HCT116 (cell line): ENCODE measurements around the gene NOC3L. TPM values are rescaled to one million over a fixed set of nuclear protein-coding genes. Genes with fewer than 3 reads are reported as not detected.

ENCODE experiments used
- ATAC-seq: fragments of 200-7000 bp; cut with Tn5 transposase; 2 replicates; pipeline ENCODE4 v1.9.1; 2020; ENCODE audit warnings: mild to moderate bottlenecking, moderate library complexity
- BruUV-seq: library from RNA; stranded (reverse); fragments of 400-500 nt; replicated peaks from 2 replicates; lab custom pipeline; 2021; lab: Mats Ljungman, UMichigan
- CTCF ChIA-PET: fragments of 300-600 bp; sonication (Branson Sonifier 250); formaldehyde crosslinking; loops from one replicate; lab custom pipeline; 2021; ENCODE audit warnings: antibody characterized with exemption; lab: Charles Lee
- POLR2A ChIA-PET: fragments of 300-600, 350-600 bp; sonication (Branson Sonifier 250); formaldehyde crosslinking; loops from one replicate; lab custom pipeline; 2021; ENCODE audit warnings: antibody characterized with exemption; lab: Charles Lee
- RAD21 ChIA-PET, 2 experiments: fragments of 300-600 bp; sonication (Branson Sonifier 250); formaldehyde crosslinking; loops; one replicate each; lab custom pipeline; 2023; ENCODE audit warnings: low total read pairs in 2 of 2; ENCODE audit not compliant: uncharacterized antibody in 2 of 2, unreplicated experiment in 2 of 2, low non-redundant PET in 1 of 2; lab: Charles Lee
- DNase-seq: peaks from one replicate; pipeline ENCODE4 v3.0.0-alpha.2; 2010; ENCODE audit warnings: low read depth, low spot score
- H2AFZ ChIP-seq: fragments of 200-600 bp; shearing (Covaris generic), sonication (generic); 2 replicates; pipeline ENCODE4 v1.6.1; 2017; ENCODE audit warnings: low read depth, mixed run types, mixed read lengths, antibody characterized with exemption, low read length; ENCODE audit not compliant: poor library complexity, severe bottlenecking
- H3K27ac ChIP-seq: 2 replicates; pipeline ENCODE4 v1.5.1; 2012; ENCODE audit warnings: low read depth, low read length
- H3K27me3 ChIP-seq: fragments of 200-600 bp; sonication (generic); 2 replicates; pipeline ENCODE4 v1.6.1; 2016; ENCODE audit warnings: mixed run types, low read length, mixed read lengths; ENCODE audit not compliant: insufficient read depth
- H3K36me3 ChIP-seq, 2 experiments: fragments of 200-500 bp in 1 of 2; fragments of 200-600 bp in 1 of 2; sonication (Bioruptor generic) in 1 of 2; sonication (generic) in 1 of 2; 2 replicates each; pipeline versions ENCODE4 v1.5.1 to v1.6.1; 2014 to 2016; ENCODE audit warnings: low read length in 2 of 2, inconsistent platforms in 1 of 2, mixed read lengths in 1 of 2, mixed run types in 1 of 2; ENCODE audit not compliant: insufficient read depth in 2 of 2, control insufficient read depth in 1 of 2
- H3K4me1 ChIP-seq, 2 experiments: fragments of 200-600 bp in 1 of 2; sonication (generic) in 1 of 2; 2 replicates each; pipeline versions ENCODE4 v1.5.1 to v1.6.1; 2012 to 2017; ENCODE audit warnings: low read length in 2 of 2, inconsistent platforms in 1 of 2, mild to moderate bottlenecking in 1 of 2, mixed read lengths in 1 of 2, mixed run types in 1 of 2, moderate library complexity in 1 of 2; ENCODE audit not compliant: insufficient read depth in 2 of 2, control insufficient read depth in 1 of 2
- H3K4me2 ChIP-seq: fragments of 200-600 bp; sonication (generic); 2 replicates; pipeline ENCODE4 v1.6.1; 2017; ENCODE audit warnings: mixed run types, low read length, mixed read lengths
- H3K4me3 ChIP-seq, 2 experiments: fragments of 200-600 bp in 1 of 2; sonication (generic) in 1 of 2; replicated peaks in 1 of 2; 2 replicates each; pipeline ENCODE4 v1.5.1; 2011 to 2016; ENCODE audit warnings: low read length in 2 of 2, control low read depth in 1 of 2, low read depth in 1 of 2, mild to moderate bottlenecking in 1 of 2, mixed read lengths in 1 of 2, mixed run types in 1 of 2
- H3K79me2 ChIP-seq: fragments of 200-600 bp; sonication (generic); 2 replicates; pipeline ENCODE4 v1.6.1; 2017; ENCODE audit warnings: mild to moderate bottlenecking, mixed run types, low read length, moderate library complexity, mixed read lengths; ENCODE audit not compliant: insufficient read depth
- H3K9ac ChIP-seq: fragments of 200-600 bp; sonication (generic); 2 replicates; pipeline ENCODE4 v1.6.1; 2016; ENCODE audit warnings: low read length, mixed read lengths
- H3K9me2 ChIP-seq: fragments of 200-600 bp; sonication (generic), shearing (Covaris generic); 2 replicates; pipeline ENCODE4 v1.6.1; 2017; ENCODE audit warnings: mixed run types, mild to moderate bottlenecking, moderate library complexity; ENCODE audit not compliant: insufficient read depth
- H3K9me3 ChIP-seq, 2 experiments: fragments of 200-500 bp in 1 of 2; fragments of 200-600 bp in 1 of 2; sonication (Bioruptor generic) in 1 of 2; sonication (generic) in 1 of 2; 2 replicates each; pipeline ENCODE4 v1.6.1; 2014 to 2017; ENCODE audit warnings: low read length in 2 of 2, mixed read lengths in 2 of 2, inconsistent platforms in 1 of 2, low read depth in 1 of 2, mild to moderate bottlenecking in 1 of 2, mixed run types in 1 of 2, moderate library complexity in 1 of 2; ENCODE audit not compliant: control insufficient read depth in 1 of 2, insufficient read depth in 1 of 2
- H4K20me1 ChIP-seq: fragments of 200-600 bp; sonication (generic), shearing (Covaris generic); 2 replicates; pipeline ENCODE4 v1.6.1; 2017; ENCODE audit warnings: mixed run types, mild to moderate bottlenecking, moderate library complexity; ENCODE audit not compliant: insufficient read depth
- ATF3 ChIP-seq: IDR thresholded peaks from 2 replicates; pipeline ENCODE4 v1.6.1; 2012
- ELF1 ChIP-seq: IDR thresholded peaks from 2 replicates; pipeline ENCODE4 v1.6.1; 2012; ENCODE audit warnings: low read depth, borderline replicate concordance
- POLR2AphosphoS5 ChIP-seq: IDR thresholded peaks from 2 replicates; pipeline ENCODE4 v1.6.1; 2011; ENCODE audit warnings: mild to moderate bottlenecking, low read depth, low read length, moderate library complexity
- SP1 ChIP-seq: IDR thresholded peaks from 2 replicates; pipeline ENCODE4 v1.6.1; 2012; ENCODE audit warnings: low read depth
- TCF7L2 ChIP-seq: IDR thresholded peaks from 2 replicates; pipeline ENCODE4 v1.7.0; 2011; ENCODE audit warnings: borderline replicate concordance, inconsistent platforms; ENCODE audit not compliant: insufficient read depth, insufficient read length; ENCODE audit errors: extremely low read depth
- YY1 ChIP-seq: IDR thresholded peaks from 2 replicates; pipeline ENCODE4 v1.6.1; 2011; ENCODE audit warnings: low read length, low read depth, moderate library complexity, mild to moderate bottlenecking; ENCODE audit not compliant: insufficient replicate concordance; ENCODE audit errors: extremely low read depth
- ZBTB33 ChIP-seq: IDR thresholded peaks from 2 replicates; pipeline ENCODE4 v1.6.1; 2011; ENCODE audit warnings: mild to moderate bottlenecking, low read length, moderate library complexity; ENCODE audit not compliant: insufficient replicate concordance; ENCODE audit errors: extremely low read depth
- intact Hi-C: fragments of 100-400 bp; cut with micrococcal nuclease; formaldehyde crosslinking; loops from 2 replicates; pipeline ENCODE4 v1.10.0; 2022
- total RNA-seq: library from RNA; stranded (reverse); gene quantifications from one replicate; pipeline ENCODE4 v1.2.1, GENCODE V29; 2021; ENCODE audit not compliant: unreplicated experiment
- TF ChIP-seq, protein P1 (sequence below): IDR thresholded peaks from 2 replicates; pipeline ENCODE4 v1.6.1; 2012; ENCODE audit warnings: low read depth

Gene NOC3L
- total RNA-seq, 1 experiment from 2014 or later: 45.5 TPM

DNA sequence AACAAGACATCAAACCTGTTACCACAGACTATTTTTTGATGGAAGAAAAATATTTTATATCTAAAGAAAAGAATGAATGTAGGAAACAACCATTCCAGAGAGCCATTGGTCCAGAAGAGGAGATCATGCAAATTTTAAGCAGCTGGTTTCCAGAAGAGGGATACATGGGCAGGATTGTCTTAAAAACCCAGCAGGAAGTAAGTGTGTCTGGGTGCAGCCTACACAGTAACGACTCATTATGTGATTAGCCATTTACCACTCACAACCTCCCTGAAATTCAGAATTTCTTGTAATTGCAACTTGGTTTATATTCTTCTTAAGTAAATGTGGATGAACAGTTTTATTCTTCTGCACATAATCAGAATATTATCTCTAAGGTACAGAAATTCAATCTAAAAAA lies 46.2 kb downstream of the NOC3L start:
- H3K9me3 ChIP-seq: no peaks in the 10 kb centered on the region
- ATAC-seq: no peak
- no peak overlapping the region for H3K27ac ChIP-seq
- H3K4me2 ChIP-seq: no peak overlapping the region
- no peak for TF ChIP-seq YY1
- TF ChIP-seq, protein P1, sequence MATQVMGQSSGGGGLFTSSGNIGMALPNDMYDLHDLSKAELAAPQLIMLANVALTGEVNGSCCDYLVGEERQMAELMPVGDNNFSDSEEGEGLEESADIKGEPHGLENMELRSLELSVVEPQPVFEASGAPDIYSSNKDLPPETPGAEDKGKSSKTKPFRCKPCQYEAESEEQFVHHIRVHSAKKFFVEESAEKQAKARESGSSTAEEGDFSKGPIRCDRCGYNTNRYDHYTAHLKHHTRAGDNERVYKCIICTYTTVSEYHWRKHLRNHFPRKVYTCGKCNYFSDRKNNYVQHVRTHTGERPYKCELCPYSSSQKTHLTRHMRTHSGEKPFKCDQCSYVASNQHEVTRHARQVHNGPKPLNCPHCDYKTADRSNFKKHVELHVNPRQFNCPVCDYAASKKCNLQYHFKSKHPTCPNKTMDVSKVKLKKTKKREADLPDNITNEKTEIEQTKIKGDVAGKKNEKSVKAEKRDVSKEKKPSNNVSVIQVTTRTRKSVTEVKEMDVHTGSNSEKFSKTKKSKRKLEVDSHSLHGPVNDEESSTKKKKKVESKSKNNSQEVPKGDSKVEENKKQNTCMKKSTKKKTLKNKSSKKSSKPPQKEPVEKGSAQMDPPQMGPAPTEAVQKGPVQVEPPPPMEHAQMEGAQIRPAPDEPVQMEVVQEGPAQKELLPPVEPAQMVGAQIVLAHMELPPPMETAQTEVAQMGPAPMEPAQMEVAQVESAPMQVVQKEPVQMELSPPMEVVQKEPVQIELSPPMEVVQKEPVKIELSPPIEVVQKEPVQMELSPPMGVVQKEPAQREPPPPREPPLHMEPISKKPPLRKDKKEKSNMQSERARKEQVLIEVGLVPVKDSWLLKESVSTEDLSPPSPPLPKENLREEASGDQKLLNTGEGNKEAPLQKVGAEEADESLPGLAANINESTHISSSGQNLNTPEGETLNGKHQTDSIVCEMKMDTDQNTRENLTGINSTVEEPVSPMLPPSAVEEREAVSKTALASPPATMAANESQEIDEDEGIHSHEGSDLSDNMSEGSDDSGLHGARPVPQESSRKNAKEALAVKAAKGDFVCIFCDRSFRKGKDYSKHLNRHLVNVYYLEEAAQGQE: no peak
- TF ChIP-seq, all 23 proteins: peak for 0
- RAD21 ChIA-PET: no interaction called here
- Histone ChIP-seq H3K27me3 (no peaks in the 10 kb centered on the region), H3K9ac (no peak overlapping the region), H3K4me3 (no peak overlapping the region), H3K36me3 (no peaks in the 10 kb centered on the region), H4K20me1 (peaks cover 5% of the 10 kb centered on the region; the same call in 1 of the 2 replicates), H3K79me2 (no peaks in the 10 kb centered on the region), H3K4me1 (no peaks in the 10 kb centered on the region), H2AFZ (no peak overlapping the region), H3K9me2 (no peaks in the 10 kb centered on the region)
- no peak for DNase-seq
- intact Hi-C loops: no loop called here
- POLR2A ChIA-PET: no interaction called here
- BruUV-seq: no TSS peak
- CTCF ChIA-PET: no interaction called here

- Histone ChIP-seq H3K9ac (no peak overlapping the region), H3K4me3 (no peak overlapping the region), H3K27ac (no peak overlapping the region), H3K4me1 (no peaks in the 10 kb centered on the region), H3K9me3 (no peaks in the 10 kb centered on the region), H3K79me2 (no peaks in the 10 kb centered on the region), H3K27me3 (no peaks in the 10 kb centered on the region), H3K9me2 (no peaks in the 10 kb centered on the region), H3K36me3 (no peaks in the 10 kb centered on the region)
- no TSS peak for BruUV-seq
- RAD21 ChIA-PET: no interaction called here
- no peak for ATAC-seq
- intact Hi-C loops: no loop called here
- CTCF ChIA-PET: no interaction called here
- TF ChIP-seq POLR2AphosphoS5 (no peak), ZBTB33 (no peak), SP1 (no peak), ATF3 (no peak), ELF1 (no peak), TCF7L2 (no peak)
- TF ChIP-seq, protein P1: no peak
- TF ChIP-seq, all 23 proteins: peak for 0
- Histone ChIP-seq H3K4me2 (no peak overlapping the region), H4K20me1 (peaks cover 5% of the 10 kb centered on the region; the same call in 1 of the 2 replicates), H2AFZ (no peak overlapping the region)
- POLR2A ChIA-PET: no interaction called here
- no peak for DNase-seq
Observed at GRCh38 chr10:94315975-94316464, 46.7 kb downstream of the NOC3L start.
